AG04449 (cell line): ENCODE measurements around the gene SH2B2.
A peak's percentile ranks its signal among the peaks of the same experiment; 100 is the strongest.

Experiments used
- CTCF ChIA-PET: fragments of 350-600 bp; formaldehyde crosslinking; extraction: SDS; loops from one replicate; lab custom pipeline; 2021; ENCODE audit warnings: antibody characterized with exemption; lab: Yijun Ruan, JAX
- POLR2A ChIA-PET: fragments of 400-600, 350-600 bp; formaldehyde crosslinking; extraction: SDS; loops from one replicate; lab custom pipeline; 2020; ENCODE audit warnings: antibody characterized with exemption, inconsistent platforms; lab: Yijun Ruan, JAX
- DNase-seq: peaks from one replicate; pipeline ENCODE4 v3.0.0-alpha.2; 2010; ENCODE audit warnings: low read depth, low spot score
- H3K4me3 ChIP-seq: 2 replicates; pipeline ENCODE4 v1.5.1; 2011; ENCODE audit warnings: low read depth, mild to moderate bottlenecking, control low read depth, low read length
- CTCF ChIP-seq: IDR thresholded peaks from one replicate; pipeline ENCODE4 v1.5.1; 2011; ENCODE audit warnings: mild to moderate bottlenecking, moderate library complexity, low read length, control low read depth, inconsistent platforms; ENCODE audit not compliant: insufficient read depth; ENCODE audit errors: missing control alignments

SH2B2 gene

GRCh38 chr7:102275123-102275703 is 11.5 kb upstream of the SH2B2 start:
- ChIA-PET CTCF (interaction anchor here (0.6 to 11.1 kb wide), 4 partner anchors 11 to 735 kb away, joined by 3 to 228 read pairs (median 57); partner anchors contain the start of genes PRKRIP1 and SH2B2), POLR2A (no interaction called here)
- H3K4me3 ChIP-seq = no peak overlapping the region
- no peak for DNase-seq
- no peak for TF ChIP-seq CTCF

DNA sequence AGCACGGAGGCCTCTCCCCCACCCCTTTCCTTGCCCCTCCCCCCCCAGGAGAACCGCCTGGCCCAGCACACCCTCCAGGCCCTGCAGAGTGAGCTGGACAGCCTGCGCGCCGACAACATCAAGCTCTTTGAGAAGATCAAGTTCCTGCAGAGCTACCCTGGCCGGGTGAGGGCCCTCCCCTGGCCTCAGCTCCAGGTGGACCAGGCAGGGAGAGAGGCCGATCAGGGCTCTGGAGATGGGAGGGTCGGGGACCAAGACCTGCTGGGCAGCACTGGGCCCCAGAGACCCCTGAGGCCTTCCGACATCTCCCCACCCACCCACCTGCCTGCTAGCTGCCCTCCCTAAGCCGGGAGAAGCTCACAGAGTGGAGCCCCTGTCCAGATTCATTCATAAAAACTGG is 8.8 kb upstream of the SH2B2 start:
- no peak for TF ChIP-seq CTCF
- CTCF ChIA-PET = interaction anchor here (1.1 to 11.1 kb wide), 5 partner anchors 114 to 737 kb away, joined by 3 to 228 read pairs (median 4); partner anchors contain the start of gene PRKRIP1
- POLR2A ChIA-PET = no interaction called here
- no peak for DNase-seq
- no peak overlapping the region for H3K4me3 ChIP-seq

- ChIA-PET POLR2A (interaction anchor here (1.1 kb wide), 1 partner anchor 122 kb away, joined by 3 read pairs; no protein-coding TSS in a partner anchor), CTCF (interaction anchor here (0.7 to 11.1 kb wide), 4 partner anchors 105 to 677 kb away, joined by 3 to 228 read pairs (median 4); partner anchors contain the start of gene PRKRIP1)
- H3K4me3 ChIP-seq = no peak overlapping the region
- no peak for DNase-seq
- TF ChIP-seq CTCF = peak; percentile 87
Measured at GRCh38 chr7:102279537-102280400, 6.9 kb upstream of the SH2B2 start.

GRCh38 chr7:102280521-102280920 is 6.1 kb upstream of the SH2B2 start:
- ChIA-PET CTCF (interaction anchor here (0.9 to 11.1 kb wide), 2 partner anchors 112 to 187 kb away, joined by 3 to 228 read pairs; partner anchors contain the start of gene PRKRIP1), POLR2A (interaction anchor here (1.1 kb wide), 1 partner anchor 121 kb away, joined by 3 read pairs; no protein-coding TSS in a partner anchor)
- H3K4me3 ChIP-seq = no peak overlapping the region
- TF ChIP-seq CTCF = no peak
- no peak for DNase-seq

DNA sequence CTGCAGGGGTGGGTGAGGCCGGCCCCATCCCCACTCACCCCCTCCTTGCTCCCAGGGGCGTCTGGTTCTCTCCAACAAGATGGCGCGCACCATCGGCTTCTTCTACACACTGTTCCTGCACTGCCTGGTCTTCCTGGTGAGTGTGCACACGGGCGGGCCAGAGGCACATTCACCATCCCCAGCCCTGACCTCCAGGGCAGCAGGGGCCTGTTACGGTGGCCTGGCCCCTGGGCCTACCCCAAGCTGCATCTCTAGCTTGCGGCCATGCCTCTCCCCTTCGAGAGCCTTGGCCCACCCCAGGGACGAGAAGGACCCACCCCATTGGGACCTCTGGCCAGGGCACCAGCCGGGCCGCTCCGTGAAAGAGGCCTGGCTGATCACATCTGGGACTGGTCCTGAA is 4.9 kb upstream of the SH2B2 start:
- no peak for DNase-seq
- POLR2A ChIA-PET = no interaction called here
- TF ChIP-seq CTCF = no peak
- H3K4me3 ChIP-seq = no peak overlapping the region
- CTCF ChIA-PET = interaction anchor here (1.0 to 11.1 kb wide), 3 partner anchors 8 to 110 kb away, joined by 3 to 228 read pairs (median 3); partner anchors contain the start of gene PRKRIP1
